Transverse colon (tissue), 4 donors: ENCODE data around the gene ENOPH1. TPM values are rescaled to one million over a fixed set of nuclear protein-coding genes. Genes with fewer than 3 reads are reported as not detected.

Experiments
- DNase-seq: peaks from one replicate; pipeline ENCODE4 v3.0.0-alpha.2; 2019
- H3K27ac ChIP-seq, 4 donors: fragments of 200-600 bp; sonication (generic); 2 replicates each; pipeline ENCODE4 v1.5.1; 2016 to 2018; ENCODE audit warnings: inconsistent platforms in 4 of 4
- H3K27me3 ChIP-seq: fragments of 200-600 bp; sonication (generic); 2 replicates; pipeline ENCODE4 v1.5.1; 2017; ENCODE audit warnings: inconsistent platforms
- H3K36me3 ChIP-seq, 4 donors: fragments of 200-600 bp; sonication (generic); 2 replicates each; pipeline ENCODE4 v1.5.1; 2017 to 2019; ENCODE audit warnings: inconsistent platforms in 4 of 4
- H3K4me1 ChIP-seq, 4 donors: fragments of 200-600 bp; sonication (generic); 2 replicates each; pipeline ENCODE4 v1.5.1; 2017 to 2020; ENCODE audit warnings: inconsistent platforms in 4 of 4
- H3K4me3 ChIP-seq, 4 donors: fragments of 200-600 bp; sonication (generic); 1 replicate in 1 of 4; 2 replicates in 3 of 4; pipeline versions ENCODE4 v1.5.1 to v1.6.1; 2017 to 2019; ENCODE audit warnings: inconsistent platforms in 4 of 4
- H3K9me3 ChIP-seq, 2 donors: fragments of 200-600 bp; sonication (generic); 2 replicates each; pipeline ENCODE4 v1.5.1; 2017 to 2019; ENCODE audit warnings: inconsistent platforms in 2 of 2
- EP300 ChIP-seq: sonication (generic); formaldehyde crosslinking; IDR thresholded peaks from one replicate; pipeline ENCODE4 v1.6.1; 2017; ENCODE audit warnings: antibody characterized with exemption, low read depth
- POLR2A ChIP-seq: fragments of 450-650 bp; IDR thresholded peaks from one replicate; pipeline ENCODE4 v1.6.1; 2016; ENCODE audit warnings: antibody characterized with exemption, mild to moderate bottlenecking, moderate library complexity
- POLR2AphosphoS5 ChIP-seq, 3 donors: sonication (generic); formaldehyde crosslinking; IDR thresholded peaks; one replicate each; pipeline ENCODE4 v1.6.1; 2016; ENCODE audit warnings: antibody characterized with exemption in 3 of 3
- WGBS, 2 donors: methylation state at CpG; one replicate each; pipeline ENCODE4 v1.1.5; 2018; ENCODE audit warnings: low coverage in 1 of 2; 5-methylcytosine and 5-hydroxymethylcytosine counted together
- in situ Hi-C, 4 donors: fragments of 200-750 bp; cut with MboI; loops; one replicate each; pipeline versions ENCODE4 v1.15.0 to v1.15.1; 2017; ENCODE audit warnings: low sequenced_read_pairs in 3 of 4, low pct_ligation_motif_present in 1 of 4, low pct_unique_long_range_greater_than_20kb in 1 of 4
- intact Hi-C: fragments of 100-400 bp; cut with DNase I; formaldehyde crosslinking; loops from one replicate; pipeline ENCODE4 v1.15.1; 2023; ENCODE audit warnings: low total_unique reads
- total RNA-seq, 4 donors: library from RNA; depleted of rRNA; stranded (reverse); fragments of >200 nt; gene quantifications; one replicate each; pipeline ENCODE4 v1.1.0, GENCODE V29; 2016
- TF ChIP-seq, protein P1 (sequence below), 5 experiments: fragments of 200-600 bp in 3 of 5; fragments of 450-650 bp in 2 of 5; sonication (generic) in 3 of 5; IDR thresholded peaks; 1 replicate in 2 of 5; 2 replicates in 3 of 5; pipeline ENCODE4 v1.5.1; 2016 to 2017; ENCODE audit warnings: antibody characterized with exemption in 5 of 5, inconsistent platforms in 3 of 5, mild to moderate bottlenecking in 2 of 5, moderate library complexity in 1 of 5

Gene ENOPH1
- total RNA-seq, 4 donors from 2014 or later = 0.75 to 21.5 (median 15.8) TPM

DNA sequence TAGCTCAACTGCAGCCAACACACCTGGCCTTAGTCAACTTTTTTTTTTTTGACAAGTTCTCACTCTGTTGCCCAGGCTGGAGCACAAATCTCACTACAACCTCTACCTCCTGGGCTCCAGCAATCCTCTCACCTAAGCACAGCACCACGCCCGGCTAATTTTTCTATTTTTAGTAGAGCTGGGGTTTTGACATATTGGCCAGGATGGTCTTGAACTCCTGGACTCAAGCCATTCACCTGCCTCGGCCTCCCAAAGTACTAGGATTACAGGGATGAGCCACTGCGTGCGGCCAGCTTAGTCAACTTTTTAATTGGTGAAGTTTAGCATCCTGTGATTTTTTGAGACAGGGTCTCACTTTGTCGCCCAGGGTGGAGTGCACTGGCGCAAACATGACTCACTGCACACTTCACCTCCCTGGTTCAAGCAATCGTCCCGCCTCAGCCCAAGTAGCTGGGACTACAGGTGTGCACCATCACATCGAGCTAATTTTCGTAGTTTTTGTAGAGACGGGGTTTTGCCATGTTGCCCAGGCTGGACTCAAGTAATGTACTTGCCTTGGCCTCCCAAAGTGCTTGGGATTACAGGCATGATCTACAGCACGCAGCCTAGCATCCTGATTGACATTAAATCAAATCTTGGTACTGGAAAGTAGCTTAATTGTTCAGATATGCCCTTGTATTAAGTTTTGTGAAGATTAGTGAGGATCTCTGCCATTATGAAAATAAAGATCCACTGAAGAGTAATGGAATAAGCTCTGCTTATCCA is 8.4 kb upstream of the ENOPH1 start:
- DNase-seq = no peak
- Histone ChIP-seq H3K27ac (no peak overlapping the region), H3K4me1 (peaks cover 0 to 15% (median 2%) of the 10 kb centered on the region in 4 donors), H3K9me3 (no peaks in the 10 kb centered on the region), H3K36me3 (peaks cover 0 to 42% (median 18%) of the 10 kb centered on the region in 4 donors), H3K27me3 (no peaks in the 10 kb centered on the region), H3K4me3 (no peak overlapping the region)
- WGBS, 2 donors = 83 to 93% methylated on average over 12 to 13 of the region's 13 CpGs
- intact Hi-C loops (no loop called here), in situ Hi-C loops (loop anchor here in 1 of 4 donors (10.0 kb wide), 1 partner anchor 47 kb away; the partner anchor contains the start of gene HNRNPD)
- TF ChIP-seq POLR2AphosphoS5 (IDR thresholded peaks at IDR 0.05) (no peak), EP300 (no peak), POLR2A (no peak)
- TF ChIP-seq, protein P1, sequence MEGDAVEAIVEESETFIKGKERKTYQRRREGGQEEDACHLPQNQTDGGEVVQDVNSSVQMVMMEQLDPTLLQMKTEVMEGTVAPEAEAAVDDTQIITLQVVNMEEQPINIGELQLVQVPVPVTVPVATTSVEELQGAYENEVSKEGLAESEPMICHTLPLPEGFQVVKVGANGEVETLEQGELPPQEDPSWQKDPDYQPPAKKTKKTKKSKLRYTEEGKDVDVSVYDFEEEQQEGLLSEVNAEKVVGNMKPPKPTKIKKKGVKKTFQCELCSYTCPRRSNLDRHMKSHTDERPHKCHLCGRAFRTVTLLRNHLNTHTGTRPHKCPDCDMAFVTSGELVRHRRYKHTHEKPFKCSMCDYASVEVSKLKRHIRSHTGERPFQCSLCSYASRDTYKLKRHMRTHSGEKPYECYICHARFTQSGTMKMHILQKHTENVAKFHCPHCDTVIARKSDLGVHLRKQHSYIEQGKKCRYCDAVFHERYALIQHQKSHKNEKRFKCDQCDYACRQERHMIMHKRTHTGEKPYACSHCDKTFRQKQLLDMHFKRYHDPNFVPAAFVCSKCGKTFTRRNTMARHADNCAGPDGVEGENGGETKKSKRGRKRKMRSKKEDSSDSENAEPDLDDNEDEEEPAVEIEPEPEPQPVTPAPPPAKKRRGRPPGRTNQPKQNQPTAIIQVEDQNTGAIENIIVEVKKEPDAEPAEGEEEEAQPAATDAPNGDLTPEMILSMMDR (IDR thresholded peaks at IDR 0.05) = no peak

DNA sequence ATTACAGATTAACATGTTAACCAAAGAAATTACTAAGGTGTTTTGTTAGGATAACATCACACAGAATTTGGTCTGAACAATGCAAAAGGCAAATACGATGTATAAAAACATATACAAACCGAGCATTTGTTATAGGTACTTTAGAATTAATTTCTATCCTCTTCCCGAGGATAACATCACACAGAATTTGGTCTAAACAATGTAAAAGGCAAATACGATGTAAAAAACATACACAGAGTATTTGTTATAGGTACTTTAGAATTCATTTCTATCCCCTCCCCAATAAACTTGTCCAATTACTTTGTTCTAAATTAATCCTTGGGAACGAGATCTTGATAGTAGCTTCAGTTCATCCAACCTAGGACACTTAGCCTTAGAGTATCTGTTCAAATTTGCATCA is 7.8 kb upstream of the ENOPH1 start:
- Histone ChIP-seq H3K4me1 (peaks cover 4 to 21% (median 9%) of the 10 kb centered on the region in 4 donors), H3K27me3 (no peaks in the 10 kb centered on the region), H3K9me3 (no peaks in the 10 kb centered on the region), H3K27ac (no peak overlapping the region), H3K4me3 (no peak overlapping the region), H3K36me3 (peaks cover 0 to 46% (median 19%) of the 10 kb centered on the region in 4 donors)
- TF ChIP-seq EP300 (no peak), POLR2A (no peak), POLR2AphosphoS5 (IDR thresholded peaks at IDR 0.05) (no peak)
- TF ChIP-seq, protein P1 (IDR thresholded peaks at IDR 0.05) = no peak
- intact Hi-C loops = no loop called here
- in situ Hi-C loops = loop anchor here in 1 of 4 donors (10.0 kb wide), 1 partner anchor 48 kb away; the partner anchor contains the start of gene HNRNPD
- no peak for DNase-seq
- WGBS, 2 donors = 84% methylated on average over 5 of the region's 5 CpGs

DNA sequence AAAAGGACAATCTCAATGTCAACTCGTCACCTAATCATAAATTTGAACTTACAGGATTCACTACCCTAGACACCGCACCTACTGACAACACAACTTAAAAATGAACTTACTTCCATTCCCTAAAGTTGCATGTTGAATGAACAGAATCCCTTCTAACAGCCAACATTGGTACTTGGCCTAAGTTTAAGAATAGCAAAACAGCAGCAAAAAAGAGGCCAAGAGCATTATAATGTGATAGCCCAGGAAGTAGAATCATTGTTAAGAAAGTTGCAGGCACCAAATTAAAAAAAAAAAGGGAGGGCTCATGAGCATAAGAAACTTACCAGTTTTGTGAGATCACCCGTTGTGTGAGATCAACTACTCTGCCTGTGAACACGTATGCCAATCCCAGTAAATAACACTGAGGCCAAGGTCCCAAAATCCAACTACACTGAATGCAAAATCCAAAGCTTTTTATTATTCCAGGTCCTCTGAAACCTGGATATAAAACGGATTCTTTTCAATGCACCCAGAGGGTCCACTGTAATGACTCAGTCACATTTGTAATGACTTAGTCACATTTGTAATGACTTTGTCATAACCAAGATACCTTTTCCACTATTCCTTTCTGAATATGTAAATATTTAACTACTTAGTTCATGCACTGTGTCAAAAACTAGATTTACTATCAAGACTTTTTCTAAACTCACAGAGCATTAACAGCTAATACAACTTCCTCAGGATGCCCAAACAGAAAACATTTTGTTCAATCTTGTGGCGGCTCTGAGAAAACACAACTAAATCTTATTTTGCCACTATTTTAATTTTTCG is 6.9 kb upstream of the ENOPH1 start:
- Histone ChIP-seq H3K27me3 (no peaks in the 10 kb centered on the region), H3K9me3 (no peaks in the 10 kb centered on the region), H3K27ac (no peak overlapping the region), H3K4me1 (peaks cover 9 to 28% (median 15%) of the 10 kb centered on the region in 4 donors), H3K36me3 (peaks cover 0 to 46% (median 19%) of the 10 kb centered on the region in 4 donors), H3K4me3 (no peak overlapping the region)
- intact Hi-C loops (no loop called here), in situ Hi-C loops (loop anchor here in 1 of 4 donors (10.0 kb wide), 1 partner anchor 49 kb away; the partner anchor contains the start of gene HNRNPD)
- no peak for TF ChIP-seq EP300
- TF ChIP-seq, protein P1 (IDR thresholded peaks at IDR 0.05) = no peak
- peak; percentile 13 for TF ChIP-seq POLR2A
- TF ChIP-seq POLR2AphosphoS5 (IDR thresholded peaks at IDR 0.05) = no peak
- WGBS, 2 donors = 77% methylated on average over 6 to 7 of the region's 7 CpGs
- no peak for DNase-seq

DNA sequence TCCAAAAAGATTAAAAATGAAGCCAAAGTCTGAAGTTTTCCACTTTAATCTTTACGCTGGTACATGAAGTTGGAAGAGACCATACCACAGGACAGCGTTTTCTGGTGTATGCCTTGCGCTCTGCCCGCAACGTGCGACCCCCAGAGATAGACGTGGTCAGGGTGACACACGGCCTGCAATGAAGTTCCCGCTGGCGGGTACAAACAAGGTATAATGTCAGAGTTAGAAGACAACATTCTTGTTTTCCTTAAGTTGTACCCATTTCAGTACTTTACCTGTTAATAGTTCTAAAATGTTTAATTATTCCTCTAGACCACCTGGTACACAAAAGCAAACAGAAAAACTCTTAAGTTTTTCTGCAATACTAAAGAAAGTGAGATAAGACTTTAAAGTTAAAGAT is 4.9 kb upstream of the ENOPH1 start:
- in situ Hi-C loops (loop anchor here in 2 of 4 donors (5.0 to 10.0 kb wide), 2 partner anchors 48 to 51 kb away; partner anchors contain the start of gene HNRNPD (in 1 of the 2)), intact Hi-C loops (no loop called here)
- H3K4me3 ChIP-seq = no peak overlapping the region
- TF ChIP-seq POLR2AphosphoS5 (IDR thresholded peaks at IDR 0.05) (no peak), EP300 (no peak), POLR2A (no peak)
- TF ChIP-seq, protein P1 (IDR thresholded peaks at IDR 0.05) = no peak
- no peaks in the 10 kb centered on the region for H3K9me3 ChIP-seq
- 86 to 90% methylated on average over 10 of the region's 10 CpGs for WGBS, 2 donors
- no peaks in the 10 kb centered on the region for H3K27me3 ChIP-seq
- H3K36me3 ChIP-seq = peaks cover 0 to 46% (median 19%) of the 10 kb centered on the region in 4 donors
- no peak for DNase-seq
- no peak overlapping the region for H3K27ac ChIP-seq
- H3K4me1 ChIP-seq = peaks cover 9 to 28% (median 15%) of the 10 kb centered on the region in 4 donors
